GM10248 (cell line): Measurements from ENCODE around the gene BRMS1.
"Not testable (repeated sequence)": the region's sequence is repeated elsewhere in the genome, so short reads cannot be mapped to it uniquely, and the experiment has no call there.

Experiments used
- CTCF ChIA-PET: fragments of 300-600 bp; sonication (Branson Sonifier 250); formaldehyde crosslinking; extraction: SDS; loops from one replicate; lab custom pipeline; 2021; ENCODE audit warnings: antibody characterized with exemption; lab: Yijun Ruan, JAX
- POLR2A ChIA-PET: fragments of 350-650 bp; sonication (Branson Sonifier 250); formaldehyde crosslinking; extraction: SDS; loops from one replicate; lab custom pipeline; 2020; ENCODE audit warnings: antibody characterized with exemption; lab: Yijun Ruan, JAX
- DNase-seq: peaks from one replicate; pipeline ENCODE4 v3.0.0; 2012; ENCODE audit errors: extremely low spot score
- CTCF ChIP-seq: IDR thresholded peaks from 2 replicates; pipeline ENCODE4 v1.5.1; 2012; ENCODE audit warnings: mild to moderate bottlenecking, low read depth; ENCODE audit errors: extremely low read depth, missing control alignments, control extremely low read depth

The BRMS1 gene

GRCh38 chr11:66313321-66314185 lies 31.4 kb downstream of the BRMS1 start:
- no peak for DNase-seq
- CTCF ChIA-PET, result interaction anchor here (1.0 to 5.9 kb wide), 19 partner anchors 12 to 125 kb away, joined by 3 to 126 read pairs (median 7); partner anchors contain the start of genes BRMS1, MRPL11, NPAS4 and RIN1
- TF ChIP-seq CTCF, result no peak
- POLR2A ChIA-PET, result interaction anchor here (1.2 to 1.6 kb wide), 2 partner anchors 21 to 25 kb away, joined by 4 to 14 read pairs; partner anchors contain the start of gene YIF1A

- ChIA-PET POLR2A (interaction anchor here (0.7 to 1.6 kb wide), 4 partner anchors 22 to 365 kb away, joined by 3 to 14 read pairs (median 4); partner anchors contain the start of genes RBM4B and YIF1A), CTCF (interaction anchor here (0.7 to 5.9 kb wide), 29 partner anchors 9 to 126 kb away, joined by 3 to 126 read pairs (median 5); partner anchors contain the start of genes BRMS1, MRPL11, NPAS4 and RIN1)
- no peak for TF ChIP-seq CTCF
- DNase-seq, result peak; percentile 98
These were observed 32.2 kb downstream of the BRMS1 start for GRCh38 chr11:66312549-66313320.

- POLR2A ChIA-PET, result interaction anchor here (0.6 to 1.6 kb wide), 5 partner anchors 21 to 388 kb away, joined by 3 to 14 read pairs (median 4); partner anchors contain the start of genes RBM4B and YIF1A
- DNase-seq, result peak; percentile 87
- CTCF ChIA-PET, result interaction anchor here (0.7 to 5.9 kb wide), 36 partner anchors 10 to 127 kb away, joined by 3 to 126 read pairs (median 5); partner anchors contain the start of genes BRMS1, MRPL11, NPAS4 and RIN1
- peak; percentile 16 for TF ChIP-seq CTCF
These were observed 32.8 kb downstream of the BRMS1 start for GRCh38 chr11:66311965-66312548.

- CTCF ChIA-PET, result interaction anchor here (0.6 to 5.9 kb wide), 28 partner anchors 10 to 113 kb away, joined by 3 to 126 read pairs (median 7); partner anchors contain the start of genes BRMS1, NPAS4, RIN1 and TMEM151A
- TF ChIP-seq CTCF, result peak; percentile 87
- DNase-seq, result no peak
- POLR2A ChIA-PET, result interaction anchor here (0.6 to 1.6 kb wide), 3 partner anchors 22 to 387 kb away, joined by 3 to 14 read pairs (median 3); partner anchors contain the start of genes RBM4B and YIF1A
These were observed 33.4 kb downstream of the BRMS1 start for GRCh38 chr11:66311470-66311964.

- CTCF ChIA-PET, result interaction anchor here (0.6 to 5.9 kb wide), 28 partner anchors 11 to 114 kb away, joined by 3 to 126 read pairs (median 7); partner anchors contain the start of genes BRMS1, NPAS4, RIN1 and TMEM151A
- POLR2A ChIA-PET, DNase-seq: not testable (repeated sequence)
These were observed 34.0 kb downstream of the BRMS1 start for GRCh38 chr11:66310803-66311440.

- ChIA-PET POLR2A (no interaction called here), CTCF (interaction anchor here (1.1 to 5.9 kb wide), 6 partner anchors 11 to 79 kb away, joined by 3 to 126 read pairs (median 45); partner anchors contain the start of genes RIN1 and SLC29A2)
- no peak for DNase-seq
- TF ChIP-seq CTCF, result no peak
These were observed 34.6 kb downstream of the BRMS1 start for GRCh38 chr11:66310324-66310723.
